GM12874 (cell line): ENCODE results near the gene HSD17B4.

ENCODE experiments used
- TF ChIP-seq, protein P1 (sequence below): IDR thresholded peaks from 2 replicates; pipeline ENCODE4 v1.5.1; 2011; ENCODE audit warnings: low read depth, mild to moderate bottlenecking, control low read depth, low read length, moderate library complexity; ENCODE audit not compliant: insufficient read depth

Gene HSD17B4, protein sequence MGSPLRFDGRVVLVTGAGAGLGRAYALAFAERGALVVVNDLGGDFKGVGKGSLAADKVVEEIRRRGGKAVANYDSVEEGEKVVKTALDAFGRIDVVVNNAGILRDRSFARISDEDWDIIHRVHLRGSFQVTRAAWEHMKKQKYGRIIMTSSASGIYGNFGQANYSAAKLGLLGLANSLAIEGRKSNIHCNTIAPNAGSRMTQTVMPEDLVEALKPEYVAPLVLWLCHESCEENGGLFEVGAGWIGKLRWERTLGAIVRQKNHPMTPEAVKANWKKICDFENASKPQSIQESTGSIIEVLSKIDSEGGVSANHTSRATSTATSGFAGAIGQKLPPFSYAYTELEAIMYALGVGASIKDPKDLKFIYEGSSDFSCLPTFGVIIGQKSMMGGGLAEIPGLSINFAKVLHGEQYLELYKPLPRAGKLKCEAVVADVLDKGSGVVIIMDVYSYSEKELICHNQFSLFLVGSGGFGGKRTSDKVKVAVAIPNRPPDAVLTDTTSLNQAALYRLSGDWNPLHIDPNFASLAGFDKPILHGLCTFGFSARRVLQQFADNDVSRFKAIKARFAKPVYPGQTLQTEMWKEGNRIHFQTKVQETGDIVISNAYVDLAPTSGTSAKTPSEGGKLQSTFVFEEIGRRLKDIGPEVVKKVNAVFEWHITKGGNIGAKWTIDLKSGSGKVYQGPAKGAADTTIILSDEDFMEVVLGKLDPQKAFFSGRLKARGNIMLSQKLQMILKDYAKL

DNA sequence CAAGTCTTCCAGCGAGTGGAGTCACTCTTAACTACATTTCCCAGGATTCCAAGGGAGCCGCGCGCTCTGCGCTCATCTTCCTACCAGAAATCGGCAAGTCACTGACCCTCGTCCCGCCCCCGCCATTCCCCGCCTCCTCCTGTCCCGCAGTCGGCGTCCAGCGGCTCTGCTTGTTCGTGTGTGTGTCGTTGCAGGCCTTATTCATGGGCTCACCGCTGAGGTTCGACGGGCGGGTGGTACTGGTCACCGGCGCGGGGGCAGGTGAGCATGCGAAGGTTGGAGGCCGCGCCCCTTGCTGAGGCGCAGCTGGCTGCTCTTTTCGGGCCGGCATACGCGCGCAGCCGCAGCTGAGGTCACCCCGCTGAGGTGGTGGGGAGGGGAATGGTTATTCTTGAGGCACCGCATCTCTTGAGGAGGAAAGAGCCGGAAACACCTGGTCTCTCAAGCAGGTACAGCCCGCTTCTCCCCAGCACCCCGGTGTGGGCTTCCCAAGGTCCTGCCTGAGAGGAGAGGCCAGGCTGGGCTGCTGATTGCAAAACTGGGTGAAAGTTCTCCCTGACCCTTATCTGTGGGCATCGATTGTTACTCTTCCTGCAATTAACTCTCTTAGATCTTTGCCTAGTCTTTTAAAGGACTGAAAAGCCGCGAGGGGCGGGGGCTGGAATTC lies at the start of gene HSD17B4:
TSS of gene HSD17B4 (plus strand) at position 125 of the 667 bp plus-strand sequence. CDS start at position 204, 79 bp downstream.
- TF ChIP-seq, protein P1, sequence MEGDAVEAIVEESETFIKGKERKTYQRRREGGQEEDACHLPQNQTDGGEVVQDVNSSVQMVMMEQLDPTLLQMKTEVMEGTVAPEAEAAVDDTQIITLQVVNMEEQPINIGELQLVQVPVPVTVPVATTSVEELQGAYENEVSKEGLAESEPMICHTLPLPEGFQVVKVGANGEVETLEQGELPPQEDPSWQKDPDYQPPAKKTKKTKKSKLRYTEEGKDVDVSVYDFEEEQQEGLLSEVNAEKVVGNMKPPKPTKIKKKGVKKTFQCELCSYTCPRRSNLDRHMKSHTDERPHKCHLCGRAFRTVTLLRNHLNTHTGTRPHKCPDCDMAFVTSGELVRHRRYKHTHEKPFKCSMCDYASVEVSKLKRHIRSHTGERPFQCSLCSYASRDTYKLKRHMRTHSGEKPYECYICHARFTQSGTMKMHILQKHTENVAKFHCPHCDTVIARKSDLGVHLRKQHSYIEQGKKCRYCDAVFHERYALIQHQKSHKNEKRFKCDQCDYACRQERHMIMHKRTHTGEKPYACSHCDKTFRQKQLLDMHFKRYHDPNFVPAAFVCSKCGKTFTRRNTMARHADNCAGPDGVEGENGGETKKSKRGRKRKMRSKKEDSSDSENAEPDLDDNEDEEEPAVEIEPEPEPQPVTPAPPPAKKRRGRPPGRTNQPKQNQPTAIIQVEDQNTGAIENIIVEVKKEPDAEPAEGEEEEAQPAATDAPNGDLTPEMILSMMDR: no peak

DNA sequence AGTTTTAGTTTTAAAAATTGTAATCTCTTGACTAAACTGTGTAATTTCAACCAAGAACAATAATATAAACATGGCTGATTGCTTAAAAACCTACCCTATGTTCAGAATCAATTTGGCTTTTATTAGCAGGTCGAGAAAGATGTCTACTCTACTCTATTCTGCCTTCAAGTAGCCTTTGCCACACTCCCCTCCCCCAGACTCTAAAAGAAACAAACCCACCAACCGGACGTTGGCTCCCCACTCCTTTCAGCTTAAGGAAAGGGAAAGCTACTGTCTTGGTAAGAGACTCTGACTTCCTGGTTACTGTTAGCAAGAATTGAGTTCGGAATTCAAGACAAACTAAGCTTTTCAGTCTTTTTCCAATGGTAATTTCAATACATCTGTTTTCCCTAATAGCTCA lies 49.7 kb upstream of the HSD17B4 start:
- TF ChIP-seq, protein P1: no peak

DNA sequence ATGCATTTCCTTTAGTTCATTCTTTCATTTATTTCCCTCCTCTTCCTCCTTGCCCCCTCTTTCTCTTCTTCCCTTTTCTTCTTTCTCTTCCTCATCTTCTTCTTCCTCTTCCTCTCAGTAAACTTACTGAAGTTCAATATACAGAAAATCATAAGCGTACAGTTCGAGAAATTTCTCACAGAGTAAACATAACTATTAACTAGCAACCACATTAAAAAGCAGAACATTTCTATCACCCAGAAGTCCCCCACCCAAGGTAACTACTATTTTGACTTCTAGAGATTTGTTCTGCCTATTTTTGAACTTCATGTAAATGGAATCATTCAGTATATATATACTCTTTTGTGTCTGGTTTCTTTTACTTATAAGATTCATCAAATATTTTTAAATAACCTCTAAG lies 48.3 kb upstream of the HSD17B4 start:
- TF ChIP-seq, protein P1: no peak

DNA sequence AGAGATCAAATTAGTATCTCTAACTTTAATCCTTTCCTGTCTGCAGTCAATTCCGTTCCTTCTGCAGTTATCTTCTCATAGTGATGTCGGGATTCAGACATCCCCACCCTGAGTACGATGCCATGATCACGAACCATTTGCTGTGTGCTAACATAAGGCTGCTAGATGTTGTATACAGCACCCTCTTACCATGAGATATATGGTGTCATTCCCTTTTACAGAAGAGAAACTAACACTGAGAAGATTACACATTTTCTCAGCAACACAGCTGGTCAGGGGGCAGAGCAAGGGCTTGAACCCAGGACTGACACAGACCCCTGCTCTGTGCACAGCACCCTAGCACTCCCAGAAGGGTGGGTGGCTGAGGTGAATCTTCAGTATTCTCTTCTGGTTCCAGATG lies 46.9 kb upstream of the HSD17B4 start:
- TF ChIP-seq, protein P1: no peak

DNA sequence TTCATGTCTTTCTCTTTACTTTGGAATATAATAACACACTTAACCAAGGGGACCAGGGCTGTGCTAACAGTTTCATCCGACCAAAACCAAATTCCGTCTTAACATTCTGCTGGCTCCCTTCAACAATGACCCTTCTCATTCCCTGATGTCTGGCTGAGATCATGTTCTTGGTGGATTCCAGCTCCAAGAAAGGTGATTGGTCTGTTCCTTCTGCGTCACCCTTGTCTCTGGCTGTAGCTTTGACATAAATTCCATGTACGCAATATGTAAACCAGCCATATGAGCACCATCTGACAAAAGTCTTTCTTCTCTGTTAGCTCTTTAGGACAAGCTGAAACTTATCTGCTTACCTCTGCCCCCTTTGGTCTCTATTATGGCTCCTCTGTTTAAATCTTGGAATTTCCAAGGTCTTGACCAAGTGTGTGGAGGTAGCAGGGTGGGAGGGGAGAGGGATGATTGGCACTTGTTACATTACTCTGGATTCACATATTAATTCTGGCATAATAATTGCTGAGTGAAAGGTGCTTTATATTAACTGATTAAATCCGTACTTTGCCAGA lies 45.7 kb upstream of the HSD17B4 start:
- TF ChIP-seq, protein P1: no peak

DNA sequence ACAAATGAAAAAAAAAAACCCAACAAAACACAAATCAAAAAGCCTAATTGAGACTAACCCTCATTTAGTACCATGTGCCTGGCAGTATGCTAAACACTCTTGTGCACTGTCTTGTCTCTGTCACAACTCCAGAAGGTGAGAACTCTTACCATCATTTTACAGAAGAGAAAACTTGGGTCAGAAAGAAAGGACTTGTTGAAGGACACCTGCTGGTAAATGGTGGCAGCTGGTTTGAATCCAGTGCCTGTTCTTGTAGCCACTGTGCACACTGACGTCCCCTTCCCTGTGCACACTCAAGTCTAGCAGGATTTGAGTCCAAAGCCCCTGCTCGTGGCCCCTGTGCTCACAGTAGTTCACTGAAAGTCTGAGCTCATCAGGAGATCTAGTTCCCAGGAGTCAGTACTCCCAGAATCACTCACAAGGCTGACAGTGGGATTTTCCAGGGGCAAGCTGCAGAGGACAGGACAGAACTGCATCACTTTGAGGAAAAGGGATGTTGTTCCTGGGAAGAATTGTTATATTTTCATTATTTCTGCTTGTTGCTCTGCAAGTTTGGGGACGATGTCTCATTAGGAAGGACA lies 43.0 kb upstream of the HSD17B4 start:
- TF ChIP-seq, protein P1: peak; percentile 37
